Middle frontal gyrus (tissue), 1 donor: Measurements from ENCODE around the gene ORMDL2.
"Not testable (repeated sequence)": the region's sequence is repeated elsewhere in the genome, so short reads cannot be mapped to it uniquely, and the experiment has no call there.

Experiments used
- DNase-seq: peaks from one replicate; pipeline ENCODE4 v3.0.0-alpha.2; 2015; ENCODE audit warnings: low spot score; ENCODE audit errors: extremely low spot score

ORMDL2 gene

GRCh38 chr12:55828357-55828756 lies 10.5 kb downstream of the ORMDL2 start:
- DNase-seq: no peak

DNA sequence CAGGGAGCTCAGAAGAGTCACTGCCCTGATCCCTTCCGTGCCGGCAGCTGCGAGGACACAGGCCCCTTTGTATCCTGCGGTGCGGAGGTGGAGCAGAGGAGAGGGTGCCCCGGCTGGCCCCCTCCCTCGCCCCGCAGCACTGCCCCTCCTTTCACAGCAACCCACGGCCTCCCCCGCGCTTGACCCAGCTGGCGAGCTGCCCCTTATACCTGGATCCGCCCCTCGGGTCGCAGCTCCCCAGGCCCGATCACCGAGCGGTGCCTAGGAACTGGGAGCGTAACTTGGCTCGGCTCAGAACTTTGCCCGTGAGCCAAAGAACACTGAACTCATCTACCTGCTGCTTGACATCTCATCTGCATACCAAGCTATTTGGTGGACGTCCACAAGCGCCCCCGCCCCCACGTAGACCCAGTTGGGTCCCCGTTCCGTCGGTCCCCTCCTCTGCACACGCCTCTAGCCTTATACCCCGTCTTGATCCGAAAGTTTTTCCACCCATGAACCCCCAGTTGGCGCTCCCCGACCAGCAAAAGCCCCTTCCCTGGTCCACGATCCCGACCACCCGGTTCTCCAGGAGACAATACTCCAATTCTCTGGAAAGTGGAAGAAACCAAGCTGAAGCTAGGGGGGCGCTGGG lies 12.2 kb downstream of the ORMDL2 start:
- no peak for DNase-seq

DNA sequence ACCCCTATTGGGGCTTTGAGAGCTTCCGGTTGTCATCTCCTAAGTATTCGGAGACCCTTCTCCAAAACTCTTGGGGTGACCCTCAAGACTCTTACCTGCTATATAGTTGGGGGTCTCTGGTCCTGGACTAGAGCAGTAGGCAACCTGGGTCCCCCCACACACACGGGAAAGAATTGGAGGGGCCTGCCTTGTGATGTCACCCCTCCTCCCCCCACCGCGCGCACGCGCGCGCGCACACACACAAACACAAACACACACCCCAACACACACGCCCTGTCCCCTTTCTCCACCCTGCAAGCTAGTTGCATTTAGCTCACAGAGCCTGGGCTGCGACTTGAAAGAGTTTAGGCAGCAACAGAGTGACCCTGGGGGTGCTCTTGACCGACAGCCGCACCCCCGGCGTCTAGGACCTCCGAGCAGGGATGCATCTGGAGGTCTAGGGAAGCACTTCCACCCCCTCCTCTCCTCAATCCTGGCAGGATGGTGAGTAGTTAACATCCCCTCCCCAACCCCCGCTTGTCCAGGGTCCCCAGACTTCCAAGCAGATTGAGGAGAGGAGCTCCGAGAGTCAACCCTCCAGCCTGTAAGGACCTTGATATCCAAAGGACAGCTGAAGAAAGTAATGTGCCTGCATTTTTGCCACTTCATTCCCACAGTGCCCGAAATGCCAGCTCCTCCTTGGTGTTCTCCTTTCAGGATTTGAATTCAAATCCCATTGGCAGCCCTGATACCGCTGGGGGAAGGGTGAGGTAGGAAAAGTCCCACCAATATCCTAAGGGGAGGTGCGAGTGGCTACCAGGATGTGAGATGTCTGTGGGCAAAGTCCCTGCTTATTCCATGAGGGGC lies 13.0 kb downstream of the ORMDL2 start:
- peak; percentile 50 for DNase-seq

GRCh38 chr12:55831447-55831815 lies 13.6 kb downstream of the ORMDL2 start:
- DNase-seq: no peak

- DNase-seq: no peak
Observed at GRCh38 chr12:55833056-55833455, 15.2 kb downstream of the ORMDL2 start.

GRCh38 chr12:55834400-55834799 lies 16.6 kb downstream of the ORMDL2 start:
- DNase-seq: not testable (repeated sequence)

DNA sequence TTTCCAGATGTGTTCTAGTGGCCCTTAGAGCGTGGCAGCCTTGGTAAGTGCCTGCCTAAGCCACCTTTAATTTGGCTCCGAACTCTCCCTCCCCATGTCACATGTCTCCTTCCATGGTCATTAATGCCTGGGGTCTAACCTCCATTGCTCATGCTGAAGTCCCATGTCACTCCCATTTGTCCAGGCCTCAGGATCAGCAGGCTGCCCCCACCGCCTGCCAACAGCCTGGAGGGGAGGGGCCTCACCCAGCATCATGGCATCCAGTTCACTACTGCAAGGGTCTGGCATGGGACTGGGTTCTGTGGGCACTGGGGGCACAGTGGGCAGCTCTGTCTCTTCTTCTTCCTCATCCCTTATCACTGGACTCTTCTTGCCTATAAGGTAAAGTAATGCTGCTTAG lies 20.5 kb downstream of the ORMDL2 start:
- DNase-seq: no peak

DNA sequence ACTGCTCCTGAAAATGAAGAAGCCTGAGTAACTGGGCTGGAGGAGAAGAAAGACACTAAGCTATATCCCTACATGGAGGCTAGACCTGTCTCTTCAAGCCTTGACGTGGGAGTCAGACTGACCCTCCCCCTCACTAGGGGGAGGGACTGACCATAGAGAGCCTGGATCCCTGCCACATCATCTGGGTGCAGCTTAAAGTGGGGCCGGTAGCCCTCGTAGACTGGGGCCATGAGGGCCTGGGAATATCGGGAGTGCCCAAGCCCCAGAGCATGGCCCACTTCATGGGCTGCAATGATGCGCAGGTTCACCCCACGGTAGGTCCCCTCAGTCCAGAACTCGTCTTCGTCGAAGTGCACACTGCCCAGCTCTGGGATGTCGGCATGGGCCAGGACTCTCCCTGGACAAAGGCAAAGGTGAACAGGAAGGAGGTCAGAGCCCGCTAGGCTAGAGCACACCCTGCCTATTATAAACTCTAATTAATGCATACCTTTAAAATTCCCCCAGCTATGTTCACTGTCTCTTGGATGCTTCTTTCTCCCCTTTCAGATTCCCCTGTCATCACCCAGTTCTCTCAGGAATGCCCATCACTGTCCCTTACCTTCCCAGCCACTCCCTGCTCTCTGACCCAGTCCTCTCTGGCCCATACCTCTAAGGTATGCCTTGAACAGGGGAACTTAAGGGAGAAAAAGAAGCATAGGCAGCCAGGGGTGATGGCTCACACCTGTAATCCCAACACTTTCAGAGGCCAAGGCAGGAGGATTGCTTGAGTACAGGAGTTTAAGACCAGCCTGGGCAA lies 21.7 kb downstream of the ORMDL2 start:
- DNase-seq: no peak

GRCh38 chr12:55840581-55841351 lies 22.9 kb downstream of the ORMDL2 start:
- no peak for DNase-seq

DNA sequence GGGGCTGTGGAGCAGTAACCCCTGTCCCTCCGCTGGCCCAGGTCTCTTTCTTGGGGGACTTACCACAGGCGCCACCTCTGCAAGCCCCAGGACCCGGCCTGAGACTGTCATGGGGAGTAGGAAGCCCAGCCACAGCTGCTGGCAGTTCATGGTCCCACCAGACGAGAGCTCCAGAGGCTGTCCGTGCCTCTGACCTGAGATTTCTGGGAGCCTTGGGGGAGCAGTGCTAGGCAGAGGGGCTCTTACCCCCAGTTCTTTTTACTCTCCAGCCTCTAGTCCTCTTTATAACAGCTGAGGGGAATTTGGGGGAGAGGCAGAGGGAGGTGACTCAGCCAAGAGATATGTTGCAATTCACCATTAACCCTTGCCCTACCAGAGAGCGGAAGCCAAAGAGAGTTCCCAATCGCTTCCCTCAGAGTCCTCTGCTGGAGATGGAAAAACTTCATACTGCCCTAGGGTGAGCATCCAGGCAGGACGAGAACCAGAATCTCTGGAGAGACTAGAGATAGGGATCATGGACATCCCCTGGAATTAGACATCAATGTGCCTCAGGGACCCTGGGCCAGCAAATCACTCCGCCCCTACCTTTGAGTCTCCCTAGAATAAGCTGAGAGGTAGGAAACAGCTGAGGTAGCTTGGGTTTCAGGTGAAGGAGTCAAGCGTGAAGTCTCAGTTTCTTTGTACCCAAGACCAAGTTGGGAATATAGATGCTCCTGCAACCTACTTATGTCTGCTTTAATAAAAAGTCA lies 25.0 kb downstream of the ORMDL2 start, which contains the start of gene MMP19:
TSS of gene MMP19 (minus strand) at position 256 of the 749 bp plus-strand sequence. CDS start at position 150, 106 bp downstream.
- no peak for DNase-seq

DNA sequence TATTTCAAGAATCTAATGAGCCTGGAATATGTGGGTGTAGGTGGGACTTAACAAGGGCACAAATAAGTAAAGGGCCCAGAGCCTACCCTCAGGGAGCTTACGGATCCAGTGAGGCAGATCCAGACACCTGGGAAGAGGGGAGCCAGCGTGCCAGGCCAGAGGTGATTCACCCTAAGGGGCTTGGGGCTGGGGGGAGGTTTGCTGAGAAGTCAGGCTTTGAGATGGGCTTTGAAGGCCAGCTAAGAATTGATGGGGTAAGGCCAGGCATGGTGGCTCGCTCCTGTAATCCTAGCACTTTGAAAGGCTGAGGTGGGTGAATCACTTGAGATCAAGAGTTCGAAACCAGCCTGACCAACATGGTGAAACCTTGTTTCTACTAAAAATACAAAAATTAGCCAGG lies 25.6 kb downstream of the ORMDL2 start:
- no peak for DNase-seq

DNA sequence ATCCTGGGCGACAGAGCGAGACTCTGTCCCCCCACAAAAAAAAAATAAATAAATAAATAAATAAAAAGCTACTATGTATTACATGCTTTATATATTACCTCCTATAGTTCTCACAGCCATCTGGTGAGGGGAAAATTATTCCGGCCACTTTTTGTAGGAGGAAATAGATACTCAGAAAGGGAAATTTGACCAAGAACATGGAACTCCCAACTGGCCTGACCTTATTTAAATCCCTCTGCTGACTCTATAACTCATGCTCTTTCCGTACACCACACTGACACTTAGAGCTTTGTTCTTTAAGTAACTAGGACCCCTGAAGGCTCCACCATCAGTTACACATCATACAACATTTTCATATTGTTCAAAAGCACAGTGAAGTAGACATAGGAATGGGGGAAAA lies 27.1 kb downstream of the ORMDL2 start:
- DNase-seq: no peak

DNA sequence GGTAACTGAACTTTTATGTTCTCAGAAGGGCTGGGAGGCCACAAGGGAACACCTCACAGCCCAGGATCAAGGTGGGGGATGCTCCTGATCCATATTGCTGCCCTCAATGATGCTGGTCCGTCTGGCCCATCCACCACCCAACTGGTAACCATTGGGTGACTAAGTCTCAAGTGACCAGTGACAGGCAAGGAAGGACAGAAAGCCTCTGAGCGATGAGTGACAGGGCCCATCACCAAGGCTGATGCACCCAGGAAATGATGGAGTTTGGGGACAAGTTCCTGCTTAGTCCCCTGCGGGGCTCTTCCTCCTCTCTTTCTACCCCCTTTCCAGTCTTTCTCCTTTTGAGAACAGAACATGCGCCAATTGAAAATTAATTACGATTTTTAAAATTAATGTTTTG lies 27.5 kb downstream of the ORMDL2 start:
- no peak for DNase-seq

DNA sequence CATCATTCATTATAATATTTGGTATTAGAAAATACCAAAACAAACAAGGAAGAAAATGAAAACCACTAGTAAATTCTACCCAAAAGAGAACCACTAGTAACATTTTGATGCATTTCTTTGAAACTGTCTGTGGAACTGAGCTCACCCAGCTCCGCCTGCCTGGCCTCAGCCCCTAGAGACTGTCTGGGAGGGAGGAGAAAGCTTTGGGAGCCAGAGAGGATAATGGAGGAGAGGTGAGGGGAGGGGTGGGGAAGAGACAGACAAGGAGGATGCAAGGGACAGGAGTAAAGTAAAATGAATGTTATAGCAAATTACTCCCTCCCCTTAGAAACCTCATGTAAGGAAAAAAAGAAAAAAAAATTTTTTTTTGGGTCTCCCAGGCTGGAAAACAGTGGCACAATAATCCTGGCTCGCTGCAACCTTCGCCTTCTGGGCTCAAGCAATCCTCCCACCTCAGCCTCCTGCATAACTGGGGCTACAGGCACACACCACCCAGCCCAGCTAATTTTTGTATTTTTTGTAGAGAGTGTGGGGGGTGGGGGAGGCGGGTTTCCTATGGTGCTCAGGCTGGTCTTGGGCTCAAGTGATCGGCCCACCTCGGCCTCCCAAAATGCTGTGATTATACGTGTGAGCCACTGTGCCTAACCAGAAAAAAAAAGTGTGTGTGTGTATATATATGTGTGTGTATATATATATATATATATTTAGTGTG lies 28.1 kb downstream of the ORMDL2 start:
- DNase-seq: no peak

GRCh38 chr12:55847033-55847432 lies 29.2 kb downstream of the ORMDL2 start:
- DNase-seq: no peak

DNA sequence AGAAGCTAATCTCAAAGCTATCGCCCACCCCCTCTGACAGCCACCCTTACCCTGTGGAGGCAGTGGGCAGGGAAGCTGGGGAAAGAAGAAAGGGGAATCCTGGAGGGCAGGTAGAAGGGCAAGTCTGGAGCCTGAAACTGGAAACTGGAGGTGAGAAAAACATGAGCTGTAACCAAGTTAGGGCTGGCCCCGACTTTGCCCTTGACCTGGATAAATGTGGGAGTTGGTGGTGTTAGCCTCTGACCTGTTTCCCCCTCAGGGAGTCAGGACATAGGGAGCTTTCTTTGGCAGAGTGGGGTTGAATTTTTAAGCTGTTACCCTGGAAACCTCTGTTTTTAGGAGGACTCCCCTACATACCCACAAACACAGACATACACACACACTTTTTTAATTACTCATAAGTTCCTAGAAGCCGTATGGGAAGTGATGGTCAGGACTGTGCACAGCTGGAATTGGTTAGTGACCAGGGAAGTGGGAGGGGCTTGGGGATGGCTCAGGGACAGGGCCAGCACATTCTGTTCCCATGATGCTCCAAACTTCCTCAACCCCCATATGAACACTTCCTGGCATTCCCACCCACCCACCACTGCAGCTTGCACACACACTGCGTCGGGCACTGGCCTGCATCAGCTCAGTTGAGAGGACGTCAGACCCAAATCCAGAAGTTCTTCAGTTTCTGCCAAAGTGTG lies 29.9 kb downstream of the ORMDL2 start:
- DNase-seq: no peak

GRCh38 chr12:55849616-55850343 lies 31.9 kb downstream of the ORMDL2 start:
- no peak for DNase-seq

GRCh38 chr12:55850401-55850800 lies 32.6 kb downstream of the ORMDL2 start:
- DNase-seq: no peak

GRCh38 chr12:55850893-55851292 lies 33.1 kb downstream of the ORMDL2 start:
- DNase-seq: no peak
